ENCODE measurements around the gene MYO7B. TPM values are rescaled to one million over a fixed set of nuclear protein-coding genes. Genes with fewer than 3 reads are reported as not detected.
A peak's percentile ranks its signal among the peaks of the same experiment; 100 is the strongest.

Gene MYO7B
- total and polyA plus RNA-seq, 2 experiments from 2014 or later = 0.06 to 0.12 TPM

- Histone ChIP-seq H3K36me3 (no peaks in the 10 kb centered on the region), H3K4me3 (no peak overlapping the region), H3K4me1 (ENCODE audit: low read depth) (no peaks in the 10 kb centered on the region), H3K9me3 (ENCODE audit: low read depth) (no peaks in the 10 kb centered on the region), H3K27ac (no peak overlapping the region), H3K27me3 (no peaks in the 10 kb centered on the region)
- no peak for TF ChIP-seq CTCF (IDR thresholded peaks at IDR 0.05; ENCODE audit: low read depth, low read length)
- DNase-seq (ENCODE audit: low read depth in 1 of 2, low spot score in 1 of 2) = peak in 1 of 2 donors; percentile 64
Observed at GRCh38 chr2:127575941-127576432, 40.5 kb downstream of the MYO7B start.

- Histone ChIP-seq H3K27ac (no peak overlapping the region), H3K4me1 (ENCODE audit: low read depth) (no peaks in the 10 kb centered on the region), H3K36me3 (no peaks in the 10 kb centered on the region), H3K9me3 (ENCODE audit: low read depth) (no peaks in the 10 kb centered on the region), H3K4me3 (no peak overlapping the region), H3K27me3 (no peaks in the 10 kb centered on the region)
- DNase-seq (ENCODE audit: low read depth in 1 of 2, low spot score in 1 of 2) = peak; percentile 22 to 90
- TF ChIP-seq CTCF (IDR thresholded peaks at IDR 0.05; ENCODE audit: low read depth, low read length) = no peak
Observed at GRCh38 chr2:127576433-127577207, 41.1 kb downstream of the MYO7B start.

- H3K4me1 ChIP-seq (ENCODE audit: low read depth) = no peaks in the 10 kb centered on the region
- no peak for TF ChIP-seq CTCF (IDR thresholded peaks at IDR 0.05; ENCODE audit: low read depth, low read length)
- no peak overlapping the region for H3K27ac ChIP-seq
- no peaks in the 10 kb centered on the region for H3K27me3 ChIP-seq
- no peak overlapping the region for H3K4me3 ChIP-seq
- no peak for DNase-seq (ENCODE audit: low read depth in 1 of 2, low spot score in 1 of 2)
- no peaks in the 10 kb centered on the region for H3K36me3 ChIP-seq
- no peaks in the 10 kb centered on the region for H3K9me3 ChIP-seq (ENCODE audit: low read depth)
Observed at GRCh38 chr2:127577208-127577475, 41.7 kb downstream of the MYO7B start.

GRCh38 chr2:127577503-127577902 is 42.0 kb downstream of the MYO7B start:
- no peak for TF ChIP-seq CTCF (IDR thresholded peaks at IDR 0.05; ENCODE audit: low read depth, low read length)
- Histone ChIP-seq H3K27ac (no peak overlapping the region), H3K4me1 (ENCODE audit: low read depth) (no peaks in the 10 kb centered on the region), H3K9me3 (ENCODE audit: low read depth) (no peaks in the 10 kb centered on the region), H3K36me3 (no peaks in the 10 kb centered on the region), H3K27me3 (no peaks in the 10 kb centered on the region), H3K4me3 (no peak overlapping the region)
- no peak for DNase-seq (ENCODE audit: low read depth in 1 of 2, low spot score in 1 of 2)

GRCh38 chr2:127577973-127578372 is 42.5 kb downstream of the MYO7B start:
- no peak for DNase-seq (ENCODE audit: low read depth in 1 of 2, low spot score in 1 of 2)
- TF ChIP-seq CTCF (IDR thresholded peaks at IDR 0.05; ENCODE audit: low read depth, low read length) = no peak
- no peaks in the 10 kb centered on the region for H3K4me1 ChIP-seq (ENCODE audit: low read depth)

More at GRCh38 chr2:127577973-127578372, 42.5 kb downstream of the MYO7B start:
- Histone ChIP-seq H3K9me3 (ENCODE audit: low read depth) (no peaks in the 10 kb centered on the region), H3K27me3 (no peaks in the 10 kb centered on the region), H3K4me3 (no peak overlapping the region), H3K36me3 (no peaks in the 10 kb centered on the region), H3K27ac (no peak overlapping the region)
